Left lobe of liver (tissue), 2 donors: ENCODE results near the gene HAUS3. TPM values are rescaled to one million over a fixed set of nuclear protein-coding genes. Genes with fewer than 3 reads are reported as not detected.
A peak's percentile ranks its signal among the peaks of the same experiment; 100 is the strongest.
"Not testable (repeated sequence)": the region's sequence is repeated elsewhere in the genome, so short reads cannot be mapped to it uniquely, and the experiment has no call there.

ENCODE experiments used
- ATAC-seq: fragments of 200-7000 bp; cut with Tn5 transposase; one replicate; pipeline ENCODE4 v1.9.1; 2020; ENCODE audit warnings: mild to moderate bottlenecking, moderate library complexity
- DNase-seq: peaks from one replicate; pipeline ENCODE4 v3.0.0-alpha.2; 2020; ENCODE audit warnings: low spot score
- total RNA-seq: library from RNA; stranded (reverse); gene quantifications from one replicate; pipeline ENCODE4 v1.2.1, GENCODE V29; 2021
- donor health status: DM: no; HTN: no; CAD: no; lungs with moderate emphysema.
- donor health status: DM: no; HTN: yes; CAD: no.

The HAUS3 gene
- total RNA-seq, 1 donor from 2014 or later: 5.0 TPM

- ATAC-seq: no peak
- no peak for DNase-seq
Measured at GRCh38 chr4:2231082-2231481, 10.8 kb downstream of the HAUS3 start.

GRCh38 chr4:2226261-2226660, 15.7 kb downstream of the HAUS3 start:
- no peak for DNase-seq
- ATAC-seq: no peak

GRCh38 chr4:2222838-2223237, 19.1 kb downstream of the HAUS3 start:
- DNase-seq: no peak
- no peak for ATAC-seq

GRCh38 chr4:2221378-2221777, 20.5 kb downstream of the HAUS3 start:
- ATAC-seq, DNase-seq: not testable (repeated sequence)

GRCh38 chr4:2220016-2220630, 21.8 kb downstream of the HAUS3 start:
- ATAC-seq (peak; percentile 98), DNase-seq (peak; percentile 62)

- ATAC-seq: no peak
- no peak for DNase-seq
Measured at GRCh38 chr4:2219233-2219760, 22.6 kb downstream of the HAUS3 start.

- DNase-seq (no peak), ATAC-seq (no peak)
Measured at GRCh38 chr4:2218436-2218835, 23.5 kb downstream of the HAUS3 start.

- no peak for DNase-seq
- ATAC-seq: no peak
Measured at GRCh38 chr4:2217726-2218125, 24.2 kb downstream of the HAUS3 start.

GRCh38 chr4:2212831-2213230, 29.1 kb downstream of the HAUS3 start:
- DNase-seq (no peak), ATAC-seq (no peak)

- ATAC-seq, DNase-seq: not testable (repeated sequence)
Measured at GRCh38 chr4:2202789-2203188, 39.1 kb downstream of the HAUS3 start.

GRCh38 chr4:2194496-2194895, 47.4 kb downstream of the HAUS3 start:
- ATAC-seq: no peak
- no peak for DNase-seq

GRCh38 chr4:2193326-2193725, 48.6 kb downstream of the HAUS3 start:
- ATAC-seq (no peak), DNase-seq (no peak)

GRCh38 chr4:2186865-2187172, 55.1 kb downstream of the HAUS3 start:
- ATAC-seq (no peak), DNase-seq (no peak)

GRCh38 chr4:2186133-2186864, 55.6 kb downstream of the HAUS3 start:
- DNase-seq (no peak), ATAC-seq (peak; percentile 97)

GRCh38 chr4:2183394-2183793, 58.5 kb downstream of the HAUS3 start:
- DNase-seq (no peak), ATAC-seq (no peak)

- no peak for ATAC-seq
- DNase-seq: no peak
Measured at GRCh38 chr4:2182994-2183393, 58.9 kb downstream of the HAUS3 start.

GRCh38 chr4:2180410-2180809, 61.5 kb downstream of the HAUS3 start:
- DNase-seq (no peak), ATAC-seq (no peak)

- DNase-seq (no peak), ATAC-seq (no peak)
Measured at GRCh38 chr4:2179717-2180116, 62.2 kb downstream of the HAUS3 start.

- ATAC-seq: no peak
- DNase-seq: no peak
Measured at GRCh38 chr4:2178986-2179385, 62.9 kb downstream of the HAUS3 start.
